Peyer's patch (tissue), 4 donors: ENCODE measurements around the gene PIGQ.

Experiments
- POLR2A ChIP-seq, 2 donors: fragments of 450-650 bp; IDR thresholded peaks; one replicate each; pipeline ENCODE4 v1.5.1; 2017; ENCODE audit warnings: antibody characterized with exemption in 2 of 2, mild to moderate bottlenecking in 2 of 2, moderate library complexity in 2 of 2
- TF ChIP-seq, protein P1 (sequence below), 6 experiments: fragments of 450-650 bp in 4 of 6; fragments of 200-600 bp in 2 of 6; sonication (generic) in 1 of 6; IDR thresholded peaks; one replicate each; pipeline ENCODE4 v1.5.1; 2017 to 2019; ENCODE audit warnings: antibody characterized with exemption in 6 of 6, mild to moderate bottlenecking in 3 of 6, moderate library complexity in 1 of 6

DNA sequence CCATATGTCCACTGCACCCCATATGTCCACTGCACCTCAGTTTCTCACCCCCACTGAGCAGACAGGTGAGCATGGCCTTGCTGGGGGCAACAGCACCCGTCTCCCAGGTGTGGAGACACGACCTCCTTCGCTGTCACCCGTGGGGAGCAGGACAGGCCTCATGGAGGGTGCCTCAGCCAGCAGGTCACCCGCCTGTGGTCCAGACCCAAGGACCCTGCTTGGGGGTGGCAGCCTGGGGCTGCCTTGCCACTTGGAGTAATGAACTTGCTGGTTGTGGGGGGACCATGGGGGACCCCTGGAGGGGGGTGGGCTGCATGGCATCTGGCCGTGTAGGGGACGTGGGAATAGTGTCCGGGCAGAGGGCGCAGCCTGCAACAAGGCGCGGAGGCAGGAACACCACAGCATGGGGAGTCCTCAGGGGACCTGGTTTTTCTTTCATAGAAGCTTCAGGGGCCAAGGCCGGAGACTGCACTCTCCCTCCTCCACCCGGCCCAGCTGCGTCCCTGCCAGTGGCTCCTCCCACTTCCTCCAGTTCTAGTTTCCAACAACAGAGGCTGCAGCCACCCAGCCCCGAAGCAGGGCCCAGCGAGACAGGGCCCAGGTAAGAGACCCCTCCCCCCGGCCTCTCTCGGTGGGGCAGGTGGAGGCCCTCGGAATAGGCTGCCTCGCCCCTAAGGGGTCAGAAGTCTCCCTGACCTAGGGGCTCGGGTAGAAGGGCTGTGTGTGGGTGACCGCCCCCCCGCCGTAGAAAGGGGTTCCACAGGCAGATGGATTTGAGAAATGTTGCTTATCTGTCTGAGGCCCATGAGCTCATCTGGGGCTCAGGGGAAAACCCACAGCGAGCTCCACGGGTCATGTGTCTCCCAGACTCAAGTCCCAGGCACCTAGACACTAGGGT lies 3.0 kb upstream of the PIGQ start, which contains the start of gene NHLRC4:
- TF ChIP-seq, protein P1, sequence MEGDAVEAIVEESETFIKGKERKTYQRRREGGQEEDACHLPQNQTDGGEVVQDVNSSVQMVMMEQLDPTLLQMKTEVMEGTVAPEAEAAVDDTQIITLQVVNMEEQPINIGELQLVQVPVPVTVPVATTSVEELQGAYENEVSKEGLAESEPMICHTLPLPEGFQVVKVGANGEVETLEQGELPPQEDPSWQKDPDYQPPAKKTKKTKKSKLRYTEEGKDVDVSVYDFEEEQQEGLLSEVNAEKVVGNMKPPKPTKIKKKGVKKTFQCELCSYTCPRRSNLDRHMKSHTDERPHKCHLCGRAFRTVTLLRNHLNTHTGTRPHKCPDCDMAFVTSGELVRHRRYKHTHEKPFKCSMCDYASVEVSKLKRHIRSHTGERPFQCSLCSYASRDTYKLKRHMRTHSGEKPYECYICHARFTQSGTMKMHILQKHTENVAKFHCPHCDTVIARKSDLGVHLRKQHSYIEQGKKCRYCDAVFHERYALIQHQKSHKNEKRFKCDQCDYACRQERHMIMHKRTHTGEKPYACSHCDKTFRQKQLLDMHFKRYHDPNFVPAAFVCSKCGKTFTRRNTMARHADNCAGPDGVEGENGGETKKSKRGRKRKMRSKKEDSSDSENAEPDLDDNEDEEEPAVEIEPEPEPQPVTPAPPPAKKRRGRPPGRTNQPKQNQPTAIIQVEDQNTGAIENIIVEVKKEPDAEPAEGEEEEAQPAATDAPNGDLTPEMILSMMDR (IDR thresholded peaks at IDR 0.05): no peak
- no peak for TF ChIP-seq POLR2A (IDR thresholded peaks at IDR 0.05)
